ENCODE data around the gene ETNK2. TPM values are rescaled to one million over a fixed set of nuclear protein-coding genes. Genes with fewer than 3 reads are reported as not detected.

Gene ETNK2
- total and polyA plus RNA-seq, 2 of the 13 experiments (the other 11 are each of a cell fraction or from before 2014, with no cell fraction given) = 15.5 to 42.8 TPM

- TF ChIP-seq RERE (CRISPR knock-in tag; IDR thresholded peaks at IDR 0.05; ENCODE audit: low read depth) = no peak
- TF ChIP-seq CSRNP1 (CRISPR knock-in tag; IDR thresholded peaks at IDR 0.05) = no peak
- no peak for TF ChIP-seq PPARG (CRISPR knock-in tag; conservative IDR thresholded peaks at IDR 0.05)
- TF ChIP-seq TAF15 (IDR thresholded peaks at IDR 0.05; ENCODE audit: low read depth, low read length, poor library complexity, severe bottlenecking) = no peak
Measured at GRCh38 chr1:204094313-204094729, 57.5 kb downstream of the ETNK2 start (continued).

GRCh38 chr1:204093781-204094180 is 58.1 kb downstream of the ETNK2 start:
- peaks cover 82% of the 10 kb centered on the region for H3K79me2 ChIP-seq (ENCODE audit: insufficient read depth, low read length)
- in situ Hi-C loops (cut with HindIII; ENCODE audit: extremely low pct_ligation_motif_present, low pct_unique_long_range_greater_than_20kb) = no loop called here
- peak overlapping the region; percentile 46; the same call in 1 of the 2 replicates for H3K9ac ChIP-seq (ENCODE audit: insufficient read depth, low read depth, low read length)
- no peak overlapping the region for H2AFZ ChIP-seq (ENCODE audit: low read length)
- no TSS peak for BruUV-seq (replicated peaks)
- no peaks in the 10 kb centered on the region; a peak in 1 of 5 replicates for H3K36me3 ChIP-seq (replicated peaks in 1 of 2; ENCODE audit: control insufficient read depth in 1 of 2, insufficient read depth in 2 of 2, low read length in 2 of 2)
- FAIRE-seq (no peak), ATAC-seq (no peak; the same call in 2 of the 3 replicates), DNase-seq (ENCODE audit: low spot score) (no peak)
- intact Hi-C loops (cut with micrococcal nuclease; ENCODE audit: unreplicated experiment) = loop anchor here (1.0 to 2.0 kb wide), 2 partner anchors 9 to 19 kb away; no protein-coding TSS in a partner anchor
- 16% methylated on average over 2 of the region's 2 CpGs for WGBS (ENCODE audit: low lambda C conversion rate)
- H3K27ac ChIP-seq (ENCODE audit: extremely low read length, insufficient read depth, low read length) = peak overlapping the region; percentile 70
- H4K20me1 ChIP-seq (ENCODE audit: insufficient read depth, low read length) = 0 out of 2 replicates have a peak, but pooled peaks cover 2% of the 10 kb centered on the region
- H3K4me3 ChIP-seq (replicated peaks in 1 of 3; ENCODE audit: insufficient read depth in 1 of 3, low read depth in 2 of 3, low read length in 3 of 3) = peak overlapping the region in 2 of 3 experiments; percentile 8 to 51; a peak in 1 of 6 replicates
- CTCF ChIA-PET (ENCODE audit: low intra/inter-chr PET ratio, low total read pairs) = no interaction called here
- H3K4me2 ChIP-seq (ENCODE audit: low read depth, low read length) = peak overlapping the region; percentile 81
- no peaks in the 10 kb centered on the region for H3K27me3 ChIP-seq (ENCODE audit: control insufficient read depth in 1 of 2, insufficient read depth in 2 of 2, low read length in 2 of 2)
- H3K4me1 ChIP-seq (ENCODE audit: insufficient read depth, low read length) = peaks cover 78% of the 10 kb centered on the region
- POLR2A ChIA-PET = interaction anchor here (0.6 to 2.6 kb wide), 8 partner anchors 9 to 233 kb away, joined by 3 to 20 read pairs (median 8); partner anchors contain the start of gene SOX13
- TF ChIP-seq CREB3 (CRISPR knock-in tag; IDR thresholded peaks at IDR 0.05) = no peak
- peak; percentile 3; the same call in 1 of the 2 replicates for TF ChIP-seq ZFY (CRISPR knock-in tag; IDR thresholded peaks at IDR 0.05)
- H3K9me3 ChIP-seq (ENCODE audit: low read length) = no peaks in the 10 kb centered on the region
